ENCODE data around the gene NUBPL.
"Not testable (repeated sequence)": the region's sequence is repeated elsewhere in the genome, so short reads cannot be mapped to it uniquely, and the experiment has no call there.

The NUBPL gene

DNA sequence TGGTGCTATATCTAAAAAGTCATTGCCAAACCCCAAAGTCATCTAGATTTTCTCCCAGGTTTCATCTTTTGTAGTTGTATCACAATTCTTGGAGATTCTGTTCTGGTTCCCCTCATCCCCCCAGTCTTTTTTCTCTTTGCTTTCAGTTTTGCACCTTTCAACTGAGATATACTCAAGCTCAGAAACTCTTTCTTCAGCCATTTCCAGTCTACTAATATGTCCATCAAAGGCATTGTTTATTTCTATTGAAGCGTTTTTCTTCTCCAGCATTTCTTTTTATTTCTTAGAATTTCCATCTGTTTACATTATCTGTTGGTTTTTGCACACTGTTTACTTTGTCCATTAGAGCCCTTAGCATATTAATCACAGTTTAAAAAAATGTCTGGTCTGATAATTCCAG is 179.5 kb downstream of the NUBPL start:
- H3K4me3 ChIP-seq (ENCODE audit: low read depth, low read length), result no peak overlapping the region
- TF ChIP-seq, protein P1, sequence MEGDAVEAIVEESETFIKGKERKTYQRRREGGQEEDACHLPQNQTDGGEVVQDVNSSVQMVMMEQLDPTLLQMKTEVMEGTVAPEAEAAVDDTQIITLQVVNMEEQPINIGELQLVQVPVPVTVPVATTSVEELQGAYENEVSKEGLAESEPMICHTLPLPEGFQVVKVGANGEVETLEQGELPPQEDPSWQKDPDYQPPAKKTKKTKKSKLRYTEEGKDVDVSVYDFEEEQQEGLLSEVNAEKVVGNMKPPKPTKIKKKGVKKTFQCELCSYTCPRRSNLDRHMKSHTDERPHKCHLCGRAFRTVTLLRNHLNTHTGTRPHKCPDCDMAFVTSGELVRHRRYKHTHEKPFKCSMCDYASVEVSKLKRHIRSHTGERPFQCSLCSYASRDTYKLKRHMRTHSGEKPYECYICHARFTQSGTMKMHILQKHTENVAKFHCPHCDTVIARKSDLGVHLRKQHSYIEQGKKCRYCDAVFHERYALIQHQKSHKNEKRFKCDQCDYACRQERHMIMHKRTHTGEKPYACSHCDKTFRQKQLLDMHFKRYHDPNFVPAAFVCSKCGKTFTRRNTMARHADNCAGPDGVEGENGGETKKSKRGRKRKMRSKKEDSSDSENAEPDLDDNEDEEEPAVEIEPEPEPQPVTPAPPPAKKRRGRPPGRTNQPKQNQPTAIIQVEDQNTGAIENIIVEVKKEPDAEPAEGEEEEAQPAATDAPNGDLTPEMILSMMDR (IDR thresholded peaks at IDR 0.05; ENCODE audit: low read depth, low read length), result no peak

DNA sequence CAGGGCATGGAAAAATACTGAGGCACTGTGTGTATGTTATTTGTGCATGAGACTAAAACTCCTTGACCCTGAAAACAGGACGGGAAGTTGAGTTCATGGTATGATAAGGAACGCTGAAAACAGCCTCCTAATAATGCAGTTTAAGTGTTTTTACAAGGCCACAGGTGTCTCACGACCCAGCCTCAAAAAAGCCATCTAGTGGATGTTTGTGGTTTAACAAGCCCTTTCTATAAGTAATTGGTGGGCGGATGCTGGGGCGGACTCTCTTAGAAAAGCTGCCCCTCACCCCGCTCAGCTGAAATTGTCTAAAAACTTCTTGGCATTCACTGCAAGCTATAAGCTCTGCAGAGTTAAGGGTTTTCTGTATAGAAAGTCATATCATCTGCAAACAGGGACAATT is 184.5 kb downstream of the NUBPL start:
- TF ChIP-seq, protein P1 (IDR thresholded peaks at IDR 0.05; ENCODE audit: low read depth, low read length), result no peak

DNA sequence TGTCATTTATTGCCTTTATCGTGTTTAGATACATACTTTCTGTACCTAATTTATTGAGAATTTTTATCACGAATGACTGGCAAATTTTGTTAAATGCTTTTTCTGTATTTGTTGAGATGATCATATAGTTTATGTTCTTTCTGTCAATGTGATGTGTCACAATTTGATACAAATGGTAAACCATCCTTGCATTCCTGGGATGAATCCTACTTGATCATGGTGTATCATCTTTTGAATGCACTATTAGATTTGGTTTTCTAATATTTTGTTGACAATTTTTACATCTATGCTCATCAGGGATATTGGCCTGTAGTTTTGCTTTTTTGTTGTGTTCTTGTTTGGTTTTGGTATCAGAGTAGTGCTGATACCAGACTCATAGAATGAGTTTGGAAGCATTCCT is 185.1 kb downstream of the NUBPL start:
- H3K4me3 ChIP-seq (ENCODE audit: low read depth, low read length), result no peak overlapping the region
- TF ChIP-seq, protein P1 (IDR thresholded peaks at IDR 0.05; ENCODE audit: low read depth, low read length), result no peak

More for the DNA sequence above, 184.5 kb downstream of the NUBPL start:
- no peak overlapping the region for H3K4me3 ChIP-seq (ENCODE audit: low read depth, low read length)

DNA sequence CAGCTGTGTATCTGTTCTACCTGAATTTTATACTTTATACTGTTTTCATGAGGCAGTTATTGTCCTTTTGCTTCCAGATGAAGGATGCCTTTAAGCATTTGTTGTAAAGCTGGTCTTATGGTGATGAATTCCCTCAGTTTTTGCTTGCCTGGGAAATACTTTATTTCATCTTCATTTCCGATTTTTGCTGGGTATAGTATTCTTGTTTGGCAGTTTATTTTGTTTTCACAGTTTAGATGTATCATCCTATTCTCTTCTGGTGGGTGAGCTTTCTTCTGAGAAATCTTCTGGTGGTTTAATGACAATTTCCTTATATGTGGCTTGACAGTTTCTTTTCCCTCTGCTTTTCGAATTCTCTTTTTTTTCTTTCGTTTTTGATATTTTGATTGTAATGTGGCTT is 188.1 kb downstream of the NUBPL start:
- TF ChIP-seq, protein P1 (IDR thresholded peaks at IDR 0.05; ENCODE audit: low read depth, low read length), result no peak

DNA sequence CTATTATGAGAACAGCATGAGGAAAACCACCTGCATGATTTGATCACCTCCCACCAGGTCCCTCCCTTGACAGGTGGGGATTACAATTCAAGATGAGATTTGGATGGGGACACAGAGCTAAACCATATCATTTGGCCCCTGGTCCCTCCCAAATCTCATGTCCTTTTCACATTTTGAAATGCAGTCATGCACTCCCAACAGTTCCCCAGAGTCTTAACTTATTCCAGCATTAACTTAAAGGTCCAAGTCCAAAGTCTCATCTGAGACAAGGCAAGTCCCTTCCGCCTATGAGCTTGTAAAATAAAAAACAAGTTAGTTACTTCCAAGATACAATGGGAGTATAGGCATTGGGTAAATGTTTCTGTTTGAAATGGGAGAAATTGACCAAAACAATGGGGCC is 189.8 kb downstream of the NUBPL start:
- not testable (repeated sequence) for H3K4me3 ChIP-seq (ENCODE audit: low read depth, low read length)

More for the DNA sequence above, 188.1 kb downstream of the NUBPL start:
- H3K4me3 ChIP-seq (ENCODE audit: low read depth, low read length), result no peak overlapping the region

DNA sequence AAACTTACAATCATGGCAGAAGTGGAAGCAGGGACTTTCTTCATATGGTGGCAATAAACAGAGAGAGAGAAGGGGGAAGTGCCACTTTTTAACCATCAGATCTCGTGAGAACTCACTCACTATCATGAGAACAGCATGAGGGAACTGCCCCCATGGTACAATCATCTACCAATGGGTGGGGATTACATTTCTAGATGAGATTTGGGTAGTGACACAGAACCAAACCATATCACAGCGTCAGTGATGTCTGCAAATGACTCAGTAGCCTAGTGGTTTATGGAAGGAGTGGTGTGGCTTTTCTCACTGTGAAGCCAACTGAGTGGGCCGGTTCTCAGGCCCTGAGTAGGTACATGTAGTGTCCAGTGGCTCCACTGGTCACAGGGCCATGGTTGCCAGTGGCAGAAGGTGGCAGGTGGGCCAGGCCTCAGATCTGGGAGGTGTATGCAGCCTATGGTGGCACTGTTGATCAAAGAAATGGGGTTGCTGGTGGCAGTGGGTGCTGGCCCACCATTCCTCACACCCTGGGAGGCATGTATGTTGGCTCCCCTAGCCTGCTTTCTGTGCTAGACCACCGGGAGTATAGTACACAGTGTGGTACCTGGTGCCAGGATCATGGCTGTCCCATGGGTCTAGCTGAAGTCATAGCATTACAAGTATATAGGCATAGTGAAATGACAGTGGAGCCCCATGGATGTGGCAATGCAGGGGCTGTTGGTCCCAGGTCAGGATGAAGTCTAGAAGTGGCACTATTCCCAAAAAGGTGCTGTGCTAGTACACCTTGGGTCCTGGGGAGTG is 191.9 kb downstream of the NUBPL start:
- H3K4me3 ChIP-seq (ENCODE audit: low read depth, low read length), result no peak overlapping the region
- TF ChIP-seq, protein P1 (IDR thresholded peaks at IDR 0.05; ENCODE audit: low read depth, low read length), result no peak

DNA sequence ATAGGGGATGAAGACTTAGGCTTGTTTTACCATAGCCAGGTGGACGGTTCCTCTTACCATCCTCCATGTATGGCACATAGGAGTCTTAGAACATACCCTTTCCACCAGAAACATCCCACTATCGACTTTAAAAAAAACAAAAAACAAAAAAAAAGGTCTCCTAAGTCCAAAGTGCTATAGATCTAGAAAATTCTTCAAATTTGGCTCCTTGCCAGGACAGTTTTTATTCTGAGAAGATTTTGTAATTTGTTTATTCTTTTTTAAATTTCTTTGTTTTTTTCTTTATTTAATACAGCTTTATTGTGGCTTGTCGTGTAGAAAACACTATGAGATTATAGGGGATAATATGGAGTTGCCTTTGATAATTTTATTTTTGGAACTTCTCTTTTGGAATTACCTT is 197.7 kb downstream of the NUBPL start:
- no peak overlapping the region for H3K4me3 ChIP-seq (ENCODE audit: low read depth, low read length)
- TF ChIP-seq, protein P1 (IDR thresholded peaks at IDR 0.05; ENCODE audit: low read depth, low read length), result no peak

DNA sequence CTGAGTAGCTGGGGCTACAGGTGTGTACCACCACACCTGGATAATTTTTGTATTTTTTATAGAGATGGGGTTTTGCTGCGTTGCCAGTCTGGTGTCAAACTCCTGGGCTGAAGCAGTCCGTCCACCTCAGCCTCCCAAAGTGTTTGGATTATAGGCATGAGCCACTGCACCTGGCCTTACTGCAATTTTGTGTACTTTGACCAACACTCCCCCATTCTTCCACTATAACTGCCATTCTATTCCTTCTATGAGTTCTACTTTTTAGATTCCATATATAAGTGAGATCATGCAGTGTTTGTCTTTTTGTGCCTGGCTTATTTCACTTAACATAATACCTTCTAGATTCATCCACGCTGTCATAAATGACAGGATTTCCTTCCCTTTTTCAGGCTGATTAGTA is 199.1 kb downstream of the NUBPL start:
- no peak overlapping the region for H3K4me3 ChIP-seq (ENCODE audit: low read depth, low read length)
- TF ChIP-seq, protein P1 (IDR thresholded peaks at IDR 0.05; ENCODE audit: low read depth, low read length), result no peak
